ENCODE measurements around the gene HMX1. TPM values are rescaled to one million over a fixed set of nuclear protein-coding genes. Genes with fewer than 3 reads are reported as not detected.

HMX1 gene
- total RNA-seq, 1 donor from 2014 or later: not detected

DNA sequence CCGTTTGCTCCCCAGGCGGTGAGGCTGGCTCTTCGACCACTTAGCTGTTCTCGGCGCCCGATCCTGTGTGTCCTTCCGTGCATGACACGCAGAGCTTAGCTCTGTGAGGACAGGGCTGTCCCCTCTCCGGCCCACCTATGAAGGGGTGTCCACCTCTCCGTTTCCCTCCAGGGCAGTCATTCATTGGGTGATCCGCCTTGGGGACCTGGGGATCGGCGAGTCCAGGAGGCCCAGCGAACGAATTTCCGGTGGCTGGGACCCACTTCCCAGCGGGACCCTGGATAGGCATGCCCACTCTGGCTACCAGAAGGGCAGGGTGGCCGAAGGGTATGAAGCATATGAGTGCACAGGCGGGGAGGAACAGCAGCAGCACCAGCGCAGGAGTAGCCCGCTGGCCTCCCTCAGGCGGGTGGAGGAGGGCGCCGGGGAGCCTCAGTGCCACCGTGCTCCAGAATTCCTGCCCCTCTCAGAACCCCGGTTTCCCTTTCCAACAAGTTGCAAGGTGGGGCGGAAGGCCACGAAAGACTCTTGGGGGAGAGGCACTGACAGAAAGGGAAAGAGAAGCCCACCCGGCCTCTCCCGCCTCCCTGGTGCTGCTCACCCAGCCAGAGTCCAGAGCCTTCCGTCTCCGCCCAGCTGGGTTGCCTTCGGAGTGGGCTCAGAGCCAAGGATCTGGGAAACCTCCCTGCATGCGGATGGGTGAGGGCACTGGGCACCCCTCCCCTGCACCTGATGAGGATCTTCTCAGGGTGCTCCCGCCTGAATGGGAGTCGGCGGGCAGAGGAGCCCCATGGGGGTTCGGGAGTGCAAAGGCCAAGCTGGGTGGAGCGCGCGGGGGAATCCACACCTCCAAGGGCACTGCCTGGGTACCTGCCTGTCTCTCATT, 8.6 kb downstream of the HMX1 start:
- TF ChIP-seq, protein P1, sequence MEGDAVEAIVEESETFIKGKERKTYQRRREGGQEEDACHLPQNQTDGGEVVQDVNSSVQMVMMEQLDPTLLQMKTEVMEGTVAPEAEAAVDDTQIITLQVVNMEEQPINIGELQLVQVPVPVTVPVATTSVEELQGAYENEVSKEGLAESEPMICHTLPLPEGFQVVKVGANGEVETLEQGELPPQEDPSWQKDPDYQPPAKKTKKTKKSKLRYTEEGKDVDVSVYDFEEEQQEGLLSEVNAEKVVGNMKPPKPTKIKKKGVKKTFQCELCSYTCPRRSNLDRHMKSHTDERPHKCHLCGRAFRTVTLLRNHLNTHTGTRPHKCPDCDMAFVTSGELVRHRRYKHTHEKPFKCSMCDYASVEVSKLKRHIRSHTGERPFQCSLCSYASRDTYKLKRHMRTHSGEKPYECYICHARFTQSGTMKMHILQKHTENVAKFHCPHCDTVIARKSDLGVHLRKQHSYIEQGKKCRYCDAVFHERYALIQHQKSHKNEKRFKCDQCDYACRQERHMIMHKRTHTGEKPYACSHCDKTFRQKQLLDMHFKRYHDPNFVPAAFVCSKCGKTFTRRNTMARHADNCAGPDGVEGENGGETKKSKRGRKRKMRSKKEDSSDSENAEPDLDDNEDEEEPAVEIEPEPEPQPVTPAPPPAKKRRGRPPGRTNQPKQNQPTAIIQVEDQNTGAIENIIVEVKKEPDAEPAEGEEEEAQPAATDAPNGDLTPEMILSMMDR (conservative IDR thresholded peaks at IDR 0.05; ENCODE audit: low read depth, low read length): no peak
- no peak overlapping the region for H3K4me3 ChIP-seq (ENCODE audit: low read depth, low read length)
- no peak for DNase-seq (ENCODE audit: low read depth)

DNA sequence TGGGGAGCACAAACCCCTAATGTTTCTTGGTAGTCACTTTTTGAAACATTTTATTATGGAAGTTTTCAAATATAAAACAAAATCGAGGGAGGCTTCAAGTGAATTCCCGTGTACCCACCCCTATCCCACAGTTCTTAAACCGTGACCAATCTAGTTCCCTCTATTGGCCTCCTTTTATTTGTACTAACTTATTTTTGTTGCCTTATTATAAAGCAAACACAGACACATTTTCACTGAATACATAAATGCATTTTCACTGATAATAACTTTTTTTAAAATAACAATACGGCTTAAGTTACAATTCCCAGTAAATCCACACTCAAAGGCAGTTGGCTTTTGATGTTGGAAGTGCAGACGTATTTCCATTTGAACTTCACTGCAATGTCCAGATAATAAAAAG, 9.3 kb downstream of the HMX1 start:
- no peak for DNase-seq (ENCODE audit: low read depth)
- TF ChIP-seq, protein P1 (conservative IDR thresholded peaks at IDR 0.05; ENCODE audit: low read depth, low read length): no peak
- H3K4me3 ChIP-seq (ENCODE audit: low read depth, low read length): no peak overlapping the region

DNA sequence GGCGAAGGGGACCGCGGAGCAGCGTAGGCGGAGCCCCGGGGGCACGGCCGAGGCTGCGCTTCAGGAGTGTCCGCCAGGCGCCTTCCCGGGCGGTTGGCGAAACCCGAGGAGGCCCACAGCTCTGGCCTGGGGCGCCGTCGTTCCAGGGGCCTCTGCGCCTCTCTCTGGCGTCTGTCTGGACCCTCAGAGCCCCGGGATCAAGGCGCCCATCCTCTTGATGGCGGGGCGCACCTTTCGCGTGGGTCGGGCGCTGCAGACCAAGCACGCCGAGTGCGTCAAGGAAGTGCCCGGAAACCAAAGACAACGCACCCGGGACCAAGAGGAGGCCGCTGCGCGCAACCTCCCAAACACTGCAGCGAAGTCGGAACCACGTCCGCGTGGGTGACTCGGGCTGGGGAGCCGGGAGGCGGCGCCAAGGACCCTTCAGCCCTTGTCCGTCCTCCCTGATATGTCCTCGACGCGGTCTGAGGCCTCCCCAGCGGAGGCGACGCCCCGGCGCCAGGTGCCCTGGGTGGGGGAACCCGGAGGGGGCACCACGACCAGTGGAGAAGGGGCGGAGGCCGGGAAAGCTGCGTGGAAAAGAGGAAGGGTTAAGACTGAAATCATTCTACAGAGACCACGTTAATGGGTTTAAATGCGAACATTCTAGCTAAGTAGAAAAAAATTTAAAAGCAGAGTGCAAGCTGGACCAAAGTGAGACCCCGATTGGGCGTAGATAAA, 9.9 kb downstream of the HMX1 start:
- no peak overlapping the region for H3K4me3 ChIP-seq (ENCODE audit: low read depth, low read length)
- TF ChIP-seq, protein P1 (conservative IDR thresholded peaks at IDR 0.05; ENCODE audit: low read depth, low read length): no peak
- DNase-seq (ENCODE audit: low read depth): no peak

DNA sequence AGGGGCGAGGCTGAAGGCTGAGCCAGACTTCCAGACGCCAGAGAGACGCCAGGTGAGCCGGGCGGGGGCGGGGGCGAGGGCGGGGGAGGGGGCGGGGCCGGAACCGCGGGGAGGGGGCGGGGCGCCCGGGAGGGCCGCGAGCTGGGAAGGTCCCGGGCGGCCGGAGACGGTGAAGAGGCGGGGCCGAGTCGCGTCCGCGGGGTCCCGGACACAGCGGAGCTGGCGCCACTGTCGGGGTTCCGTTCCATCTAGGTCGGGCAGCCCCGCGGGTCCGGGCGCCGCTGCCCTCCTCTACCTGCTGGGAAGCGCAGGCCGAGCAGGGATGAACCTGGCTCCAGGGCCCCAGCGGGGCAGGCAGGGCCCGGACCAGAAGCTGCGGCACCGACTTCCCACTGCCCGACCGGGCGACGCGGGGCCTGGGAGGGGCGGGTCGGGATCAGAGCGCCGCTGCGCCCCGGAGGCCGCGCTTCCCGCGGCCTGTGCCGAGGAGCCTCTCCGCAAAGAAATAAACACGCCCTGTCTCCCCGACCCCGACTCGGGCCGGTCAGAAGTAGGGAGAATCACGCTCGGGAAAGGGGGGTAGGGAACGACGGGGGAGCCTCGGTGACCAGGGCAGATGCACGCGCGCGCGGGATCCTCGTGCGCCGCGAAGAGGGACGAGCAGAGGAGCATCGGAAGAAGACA, 10.6 kb downstream of the HMX1 start:
- H3K4me3 ChIP-seq (ENCODE audit: low read depth, low read length): no peak overlapping the region
- TF ChIP-seq, protein P1 (conservative IDR thresholded peaks at IDR 0.05; ENCODE audit: low read depth, low read length): no peak

DNA sequence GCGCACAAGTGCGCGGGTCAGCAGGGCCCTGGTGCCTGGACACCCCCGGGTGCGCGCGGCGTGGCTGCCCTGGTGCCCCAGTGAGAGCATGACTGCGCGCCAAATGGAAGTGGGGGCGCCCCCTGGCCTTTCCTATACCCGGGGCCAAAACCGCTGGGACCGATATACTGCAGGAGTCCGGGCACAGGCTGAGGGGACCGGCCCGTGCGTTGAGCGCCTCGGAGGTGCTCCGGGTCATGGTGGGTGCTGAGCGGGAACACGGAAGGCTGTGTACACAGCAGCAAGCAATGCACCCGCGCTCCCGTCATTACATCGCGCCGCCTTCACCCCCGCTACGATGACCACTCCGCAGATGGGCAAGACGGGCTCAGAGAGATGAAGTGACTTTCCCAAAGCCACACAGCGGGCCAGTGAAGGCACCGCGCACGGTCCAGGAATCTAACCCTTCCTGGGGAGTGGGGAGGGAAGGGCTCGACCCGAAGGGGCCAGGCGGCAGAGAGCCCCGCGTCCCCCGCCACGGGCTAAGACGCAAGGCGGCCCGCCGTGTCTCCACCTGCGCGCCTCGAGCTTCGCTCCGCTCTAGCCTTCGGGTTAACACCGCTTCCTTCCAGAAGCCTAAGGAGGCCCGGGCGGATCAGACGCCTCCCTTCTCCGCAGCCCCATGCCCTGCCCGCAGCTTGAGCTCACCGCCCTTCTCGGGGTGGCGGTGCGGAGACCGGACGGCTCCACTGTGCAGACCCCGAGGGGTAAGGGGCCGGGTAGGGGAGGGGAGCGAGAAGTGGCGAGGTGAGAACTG, 11.3 kb downstream of the HMX1 start:
- TF ChIP-seq, protein P1 (conservative IDR thresholded peaks at IDR 0.05; ENCODE audit: low read depth, low read length): no peak
- no peak overlapping the region for H3K4me3 ChIP-seq (ENCODE audit: low read depth, low read length)
- DNase-seq (ENCODE audit: low read depth): no peak

More for the DNA sequence above, 10.6 kb downstream of the HMX1 start:
- no peak for DNase-seq (ENCODE audit: low read depth)

DNA sequence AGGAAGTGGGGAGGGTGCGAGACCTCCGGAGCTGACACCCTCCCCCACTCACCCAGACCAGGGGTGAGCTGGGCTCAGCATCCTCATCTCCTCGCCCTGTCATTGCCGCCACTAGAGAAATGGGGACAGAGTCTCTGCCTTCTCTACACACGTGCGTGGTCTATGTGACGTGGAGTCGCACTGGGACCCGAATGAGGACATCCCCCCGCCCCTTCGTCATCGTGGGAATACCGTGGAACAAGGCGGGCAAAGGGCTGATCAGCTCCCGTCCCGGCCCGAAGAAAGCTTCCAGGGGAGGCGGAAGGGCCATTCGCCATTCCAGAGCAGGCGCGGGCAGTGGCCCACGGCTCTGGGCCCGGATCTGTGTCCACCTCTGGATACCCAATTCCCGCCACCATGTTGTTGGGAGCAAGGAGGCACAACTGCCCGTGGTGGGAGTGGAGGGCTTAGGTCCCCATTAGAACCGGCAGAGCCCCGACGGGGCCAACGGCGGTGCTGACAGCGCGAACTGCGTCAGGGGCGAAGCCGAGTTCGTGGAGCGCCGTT, 12.0 kb downstream of the HMX1 start:
- H3K4me3 ChIP-seq (ENCODE audit: low read depth, low read length): no peak overlapping the region
- no peak for DNase-seq (ENCODE audit: low read depth)
- TF ChIP-seq, protein P1 (conservative IDR thresholded peaks at IDR 0.05; ENCODE audit: low read depth, low read length): no peak

Measured in epithelial cell of proximal tubule (primary cell).